GM12874 (cell line): ENCODE measurements around the gene TM7SF3.

Source experiments
- CTCF ChIP-seq: IDR thresholded peaks from 2 replicates; pipeline ENCODE4 v1.5.1; 2011; ENCODE audit warnings: low read depth, mild to moderate bottlenecking, control low read depth, low read length, moderate library complexity; ENCODE audit not compliant: insufficient read depth

The TM7SF3 gene

GRCh38 chr12:27012239-27012981 lies 1.8 kb downstream of the TM7SF3 start:
- no peak for TF ChIP-seq CTCF

- no peak for TF ChIP-seq CTCF
Observed at GRCh38 chr12:27009881-27010301, 4.3 kb downstream of the TM7SF3 start.

GRCh38 chr12:27008081-27008480 lies 6.1 kb downstream of the TM7SF3 start:
- no peak for TF ChIP-seq CTCF

- no peak for TF ChIP-seq CTCF
Observed at GRCh38 chr12:27006797-27007467, 7.3 kb downstream of the TM7SF3 start.

GRCh38 chr12:27005495-27005894 lies 8.7 kb downstream of the TM7SF3 start:
- no peak for TF ChIP-seq CTCF

GRCh38 chr12:27003421-27004381 lies 10.5 kb downstream of the TM7SF3 start:
- no peak for TF ChIP-seq CTCF

- no peak for TF ChIP-seq CTCF
Observed at GRCh38 chr12:27002141-27002540, 12.0 kb downstream of the TM7SF3 start.
